Keratinocyte (primary cell): ENCODE measurements around the gene DCUN1D2.

Source experiments
- EZH2 ChIP-seq: IDR thresholded peaks from one replicate; pipeline ENCODE4 v1.6.1; 2012; ENCODE audit warnings: inconsistent platforms, mild to moderate bottlenecking, low read length, moderate library complexity
- TF ChIP-seq, protein P1 (sequence below), 3 experiments: IDR thresholded peaks in 1 of 3; conservative IDR thresholded peaks in 1 of 3; optimal IDR thresholded peaks in 1 of 3; 2 replicates in 2 of 3; 3 replicates in 1 of 3; pipeline versions ENCODE3 to v1.5.1; 2011; ENCODE audit warnings: low read length in 3 of 3, mild to moderate bottlenecking in 3 of 3, moderate library complexity in 2 of 3, control low read depth in 1 of 3, inconsistent platforms in 1 of 3; ENCODE audit not compliant: insufficient read depth in 2 of 3; ENCODE audit errors: extremely low read depth in 1 of 3

GRCh38 chr13:113539822-113540221, 49.3 kb upstream of the DCUN1D2 start:
- TF ChIP-seq, protein P1, sequence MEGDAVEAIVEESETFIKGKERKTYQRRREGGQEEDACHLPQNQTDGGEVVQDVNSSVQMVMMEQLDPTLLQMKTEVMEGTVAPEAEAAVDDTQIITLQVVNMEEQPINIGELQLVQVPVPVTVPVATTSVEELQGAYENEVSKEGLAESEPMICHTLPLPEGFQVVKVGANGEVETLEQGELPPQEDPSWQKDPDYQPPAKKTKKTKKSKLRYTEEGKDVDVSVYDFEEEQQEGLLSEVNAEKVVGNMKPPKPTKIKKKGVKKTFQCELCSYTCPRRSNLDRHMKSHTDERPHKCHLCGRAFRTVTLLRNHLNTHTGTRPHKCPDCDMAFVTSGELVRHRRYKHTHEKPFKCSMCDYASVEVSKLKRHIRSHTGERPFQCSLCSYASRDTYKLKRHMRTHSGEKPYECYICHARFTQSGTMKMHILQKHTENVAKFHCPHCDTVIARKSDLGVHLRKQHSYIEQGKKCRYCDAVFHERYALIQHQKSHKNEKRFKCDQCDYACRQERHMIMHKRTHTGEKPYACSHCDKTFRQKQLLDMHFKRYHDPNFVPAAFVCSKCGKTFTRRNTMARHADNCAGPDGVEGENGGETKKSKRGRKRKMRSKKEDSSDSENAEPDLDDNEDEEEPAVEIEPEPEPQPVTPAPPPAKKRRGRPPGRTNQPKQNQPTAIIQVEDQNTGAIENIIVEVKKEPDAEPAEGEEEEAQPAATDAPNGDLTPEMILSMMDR (optimal IDR thresholded peaks at IDR 0.05 in 1 of 3, IDR thresholded peaks at IDR 0.05 in 1 of 3, conservative IDR thresholded peaks at IDR 0.05 in 1 of 3; ENCODE audit: extremely low read depth in 1 of 3, insufficient read depth in 2 of 3, low read length in 3 of 3), result no peak
- TF ChIP-seq EZH2, result no peak
